Right atrium auricular region (tissue), 2 donors: Measurements from ENCODE around the gene TOM1L1. TPM values are rescaled to one million over a fixed set of nuclear protein-coding genes. Genes with fewer than 3 reads are reported as not detected.

Experiments used
- DNase-seq: peaks from one replicate; pipeline ENCODE4 v3.0.0-alpha.2; 2019; ENCODE audit warnings: low spot score
- H3K27ac ChIP-seq, 2 donors: fragments of 200-600 bp; sonication (generic); 1 replicate in 1 of 2; 2 replicates in 1 of 2; pipeline ENCODE4 v1.5.1; 2016 to 2019
- H3K27me3 ChIP-seq, 2 donors: fragments of 200-600 bp; sonication (generic); one replicate each; pipeline versions ENCODE4 v1.5.1 to v1.6.0; 2017 to 2019
- H3K36me3 ChIP-seq: fragments of 200-600 bp; sonication (generic); one replicate; pipeline ENCODE4 v1.5.1; 2016
- H3K4me1 ChIP-seq, 2 donors: fragments of 200-600 bp; sonication (generic); one replicate each; pipeline versions ENCODE4 v1.5.1 to v1.6.0; 2017 to 2019
- H3K4me3 ChIP-seq, 2 donors: fragments of 200-600 bp; sonication (generic); 1 replicate in 1 of 2; 2 replicates in 1 of 2; pipeline ENCODE4 v1.5.1; 2017 to 2019; ENCODE audit warnings: mild to moderate bottlenecking in 1 of 2, moderate library complexity in 1 of 2
- H3K9me3 ChIP-seq, 2 donors: fragments of 200-600 bp; sonication (generic); one replicate each; pipeline ENCODE4 v1.5.1; 2019
- CTCF ChIP-seq, 2 donors: fragments of 200-600 bp; sonication (generic); IDR thresholded peaks; one replicate each; pipeline ENCODE4 v1.5.1; 2019; ENCODE audit warnings: antibody characterized with exemption in 2 of 2
- total RNA-seq, 2 donors: library from RNA; depleted of rRNA; stranded (reverse); fragments of >200 nt; gene quantifications; one replicate each; pipeline ENCODE4 v1.1.0, GENCODE V29; 2016

TOM1L1 gene
- total RNA-seq, 2 donors from 2014 or later: 16.0 to 18.2 TPM

- DNase-seq: no peak
- H3K36me3 ChIP-seq: no peaks in the 10 kb centered on the region
- no peaks in the 10 kb centered on the region for H3K9me3 ChIP-seq
- no peak overlapping the region for H3K4me3 ChIP-seq
- no peak overlapping the region for H3K27ac ChIP-seq
- H3K27me3 ChIP-seq: no peaks in the 10 kb centered on the region
- H3K4me1 ChIP-seq: no peaks in the 10 kb centered on the region
- no peak for TF ChIP-seq CTCF (IDR thresholded peaks at IDR 0.05)
Observed at GRCh38 chr17:54888981-54889380, 11.7 kb upstream of the TOM1L1 start.

- H3K27me3 ChIP-seq: no peaks in the 10 kb centered on the region
- no peaks in the 10 kb centered on the region for H3K9me3 ChIP-seq
- H3K4me3 ChIP-seq: no peak overlapping the region
- no peak overlapping the region for H3K27ac ChIP-seq
- DNase-seq: no peak
- H3K36me3 ChIP-seq: no peaks in the 10 kb centered on the region
- no peaks in the 10 kb centered on the region for H3K4me1 ChIP-seq
- TF ChIP-seq CTCF (IDR thresholded peaks at IDR 0.05): peak in 1 of 2 donors; percentile 52
Observed at GRCh38 chr17:54891176-54891821, 9.4 kb upstream of the TOM1L1 start.

GRCh38 chr17:54892360-54892759, 8.3 kb upstream of the TOM1L1 start:
- H3K4me1 ChIP-seq: no peaks in the 10 kb centered on the region
- no peak overlapping the region for H3K4me3 ChIP-seq
- no peaks in the 10 kb centered on the region for H3K36me3 ChIP-seq
- no peaks in the 10 kb centered on the region for H3K27me3 ChIP-seq
- no peaks in the 10 kb centered on the region for H3K9me3 ChIP-seq
- TF ChIP-seq CTCF (IDR thresholded peaks at IDR 0.05): no peak
- DNase-seq: no peak
- no peak overlapping the region for H3K27ac ChIP-seq

GRCh38 chr17:54898576-54898975, 2.1 kb upstream of the TOM1L1 start:
- Histone ChIP-seq H3K27ac (no peak overlapping the region), H3K36me3 (no peaks in the 10 kb centered on the region), H3K27me3 (no peaks in the 10 kb centered on the region), H3K9me3 (no peaks in the 10 kb centered on the region), H3K4me3 (no peak overlapping the region), H3K4me1 (peaks cover 0 to 11% of the 10 kb centered on the region in 2 donors)
- no peak for TF ChIP-seq CTCF (IDR thresholded peaks at IDR 0.05)
- DNase-seq: no peak

GRCh38 chr17:54899201-54899600, 1.5 kb upstream of the TOM1L1 start:
- Histone ChIP-seq H3K9me3 (no peaks in the 10 kb centered on the region), H3K36me3 (no peaks in the 10 kb centered on the region), H3K4me1 (peaks cover 0 to 11% of the 10 kb centered on the region in 2 donors), H3K27ac (no peak overlapping the region), H3K4me3 (no peak overlapping the region), H3K27me3 (no peaks in the 10 kb centered on the region)
- TF ChIP-seq CTCF (IDR thresholded peaks at IDR 0.05): no peak
- DNase-seq: no peak
